T-helper 1 cell treated with Interleukin-12 subunit alpha and Interleukin-12 subunit beta and Interleukin-4 antibody, amounts not matched to agents 30 ng/mL and 1 ng/mL, for 36 hours (primary cell): Measurements from ENCODE around the gene BARD1. TPM values are rescaled to one million over a fixed set of nuclear protein-coding genes. Genes with fewer than 3 reads are reported as not detected.
"Not testable (repeated sequence)": the region's sequence is repeated elsewhere in the genome, so short reads cannot be mapped to it uniquely, and the experiment has no call there.

Source experiments
- intact Hi-C: fragments of 100-400 bp; cut with micrococcal nuclease; formaldehyde crosslinking; loops from one replicate; pipeline ENCODE4 v1.15.1; 2024
- total RNA-seq: library from RNA; stranded (reverse); gene quantifications from 2 replicates; pipeline ENCODE4 v1.2.3, GENCODE V29; 2022

Gene BARD1
- total RNA-seq, 1 donor from 2014 or later, result 28.7 TPM

GRCh38 chr2:214772443-214773015, 37.0 kb downstream of the BARD1 start:
- intact Hi-C loops, result loop anchor here (2.0 kb wide), 1 partner anchor 18 kb away; no protein-coding TSS in a partner anchor

- intact Hi-C loops, result no loop called here
Measured at GRCh38 chr2:214765180-214765579, 44.3 kb downstream of the BARD1 start.

GRCh38 chr2:214753455-214753854, 56.0 kb downstream of the BARD1 start:
- intact Hi-C loops, result no loop called here

- intact Hi-C loops, result no loop called here
Measured at GRCh38 chr2:214750529-214750928, 59.0 kb downstream of the BARD1 start.

GRCh38 chr2:214747992-214748391, 61.5 kb downstream of the BARD1 start:
- intact Hi-C loops, result no loop called here

GRCh38 chr2:214742119-214742518, 67.4 kb downstream of the BARD1 start:
- intact Hi-C loops, result no loop called here

GRCh38 chr2:214740867-214741395, 68.6 kb downstream of the BARD1 start:
- intact Hi-C loops, result no loop called here

GRCh38 chr2:214737188-214737587, 72.3 kb downstream of the BARD1 start:
- intact Hi-C loops, result loop anchor here (1.0 kb wide), 2 partner anchors 9 to 72 kb away; partner anchors contain the start of gene BARD1

- intact Hi-C loops, result no loop called here
Measured at GRCh38 chr2:214730800-214731407, 78.6 kb downstream of the BARD1 start.

GRCh38 chr2:214730248-214730647, 79.2 kb downstream of the BARD1 start:
- intact Hi-C loops, result no loop called here

GRCh38 chr2:214724741-214725140, 84.7 kb downstream of the BARD1 start:
- intact Hi-C loops, result no loop called here

GRCh38 chr2:214717837-214718236, 91.6 kb downstream of the BARD1 start:
- intact Hi-C loops, result not testable (repeated sequence)

GRCh38 chr2:214716811-214717560, 92.5 kb downstream of the BARD1 start:
- intact Hi-C loops, result no loop called here

GRCh38 chr2:214715025-214715424, 94.5 kb downstream of the BARD1 start:
- intact Hi-C loops, result no loop called here

- intact Hi-C loops, result no loop called here
Measured at GRCh38 chr2:214713080-214713830, 96.2 kb downstream of the BARD1 start.

GRCh38 chr2:214710729-214711128, 98.8 kb downstream of the BARD1 start:
- intact Hi-C loops, result no loop called here

GRCh38 chr2:214706986-214707385, 102.5 kb downstream of the BARD1 start:
- intact Hi-C loops, result no loop called here

- intact Hi-C loops, result no loop called here
Measured at GRCh38 chr2:214699236-214699635, 110.2 kb downstream of the BARD1 start.

GRCh38 chr2:214696681-214697080, 112.8 kb downstream of the BARD1 start:
- intact Hi-C loops, result no loop called here

- intact Hi-C loops, result no loop called here
Measured at GRCh38 chr2:214695789-214696188, 113.7 kb downstream of the BARD1 start.

GRCh38 chr2:214683557-214683956, 125.9 kb downstream of the BARD1 start:
- intact Hi-C loops, result loop anchor here (2.0 kb wide), 1 partner anchor 125 kb away; the partner anchor contains the start of gene BARD1
